Adipocyte (in vitro differentiated cells): ENCODE data around the gene PPP2R1A.
A peak's percentile ranks its signal among the peaks of the same experiment; 100 is the strongest.

Source experiments
- DNase-seq: peaks from one replicate; pipeline ENCODE4 v3.0.0-alpha.2; 2015; ENCODE audit warnings: low read depth
- H3K27me3 ChIP-seq: replicated peaks from 2 replicates; pipeline ENCODE4 v1.7.0; 2013; ENCODE audit warnings: mild to moderate bottlenecking, low read length, moderate library complexity; ENCODE audit not compliant: control insufficient read depth, insufficient read depth
- H3K36me3 ChIP-seq: 2 replicates; pipeline ENCODE4 v1.7.0; 2013; ENCODE audit warnings: low read length, mild to moderate bottlenecking, moderate library complexity; ENCODE audit not compliant: control insufficient read depth, insufficient read depth, severe bottlenecking
- H3K4me1 ChIP-seq: 2 replicates; pipeline ENCODE4 v1.7.0; 2013; ENCODE audit warnings: mild to moderate bottlenecking, low read length, moderate library complexity; ENCODE audit not compliant: control insufficient read depth, insufficient read depth
- H3K4me3 ChIP-seq: 2 replicates; pipeline ENCODE4 v1.7.0; 2013; ENCODE audit warnings: mild to moderate bottlenecking, low read length, moderate library complexity
- H3K9ac ChIP-seq: 2 replicates; pipeline ENCODE4 v1.7.0; 2013; ENCODE audit warnings: mild to moderate bottlenecking, low read length, moderate library complexity
- H3K9me3 ChIP-seq: 2 replicates; pipeline ENCODE4 v1.7.0; 2013; ENCODE audit warnings: mild to moderate bottlenecking, low read length, moderate library complexity; ENCODE audit not compliant: control insufficient read depth

Gene PPP2R1A

DNA sequence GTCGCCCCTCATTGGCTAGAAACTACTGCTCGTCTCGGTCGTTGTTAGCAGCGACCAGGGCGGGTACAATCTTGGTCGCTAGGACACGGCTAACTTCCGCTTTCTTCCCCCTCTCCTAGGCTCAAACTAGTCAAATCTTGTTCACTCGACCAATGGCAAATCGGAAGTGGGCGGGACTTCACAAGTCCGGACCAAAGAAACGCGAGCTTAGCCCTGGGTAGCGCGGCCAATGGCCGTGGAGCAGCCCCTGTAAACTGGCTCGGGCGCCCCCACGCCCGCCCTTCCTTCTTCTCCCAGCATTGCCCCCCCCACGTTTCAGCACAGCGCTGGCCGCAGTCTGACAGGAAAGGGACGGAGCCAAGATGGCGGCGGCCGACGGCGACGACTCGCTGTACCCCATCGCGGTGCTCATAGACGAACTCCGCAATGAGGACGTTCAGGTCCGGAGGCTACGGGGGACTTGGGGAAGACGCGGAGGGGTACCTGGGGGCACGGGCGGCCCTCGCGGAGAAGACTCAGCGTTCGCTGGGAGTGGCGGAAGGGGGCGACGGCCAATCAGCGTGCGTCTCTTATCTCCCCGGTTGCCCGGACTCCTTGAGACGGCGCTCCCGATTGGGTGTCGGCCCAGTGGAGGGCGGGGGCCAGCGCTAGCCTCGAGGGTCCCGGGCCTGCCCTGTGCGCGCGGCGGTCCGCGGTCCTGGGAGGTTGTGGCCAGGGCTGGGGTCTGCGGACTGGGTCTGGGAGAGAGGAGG is at the start of gene PPP2R1A:
Gene PPP2R1A (plus strand): TSS at position 318 of the 752 bp plus-strand sequence. CDS start 45 bp downstream, at position 363.
- Histone ChIP-seq H3K9me3 (no peaks in the 10 kb centered on the region), H3K4me3 (peak within 1 kb of the TSS; percentile 96), H3K27me3 (no peaks in the 10 kb centered on the region), H3K9ac (peak within 1 kb of the TSS; percentile 98), H3K36me3 (peaks cover 8% of the 10 kb centered on the region), H3K4me1 (peaks cover 30% of the 10 kb centered on the region)
- DNase-seq = peak; percentile 100

DNA sequence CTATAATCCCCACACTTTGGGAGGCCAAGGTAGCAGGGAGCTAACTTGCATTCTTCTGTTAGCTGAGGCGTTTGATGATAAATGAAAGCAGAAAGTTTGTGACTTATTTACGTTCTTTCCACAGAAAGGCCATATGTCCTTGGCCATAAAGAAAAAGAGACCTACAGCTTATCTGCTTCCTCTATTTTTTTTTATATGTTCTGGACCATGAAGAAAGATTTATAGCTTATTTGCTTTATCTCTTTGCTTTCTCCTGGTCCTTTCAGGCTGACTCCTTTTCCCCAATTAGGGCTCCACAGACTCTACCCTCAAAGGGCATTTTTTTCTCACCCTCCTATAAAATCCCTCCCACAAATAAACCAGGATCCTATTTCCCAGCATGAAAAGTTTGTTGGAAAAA is 48.6 kb upstream of the PPP2R1A start:
- Histone ChIP-seq H3K9me3 (peaks cover 7% of the 10 kb centered on the region), H3K4me1 (peaks cover 5% of the 10 kb centered on the region), H3K9ac (no peak overlapping the region), H3K4me3 (no peak overlapping the region), H3K27me3 (no peaks in the 10 kb centered on the region), H3K36me3 (no peaks in the 10 kb centered on the region)
- no peak for DNase-seq

DNA sequence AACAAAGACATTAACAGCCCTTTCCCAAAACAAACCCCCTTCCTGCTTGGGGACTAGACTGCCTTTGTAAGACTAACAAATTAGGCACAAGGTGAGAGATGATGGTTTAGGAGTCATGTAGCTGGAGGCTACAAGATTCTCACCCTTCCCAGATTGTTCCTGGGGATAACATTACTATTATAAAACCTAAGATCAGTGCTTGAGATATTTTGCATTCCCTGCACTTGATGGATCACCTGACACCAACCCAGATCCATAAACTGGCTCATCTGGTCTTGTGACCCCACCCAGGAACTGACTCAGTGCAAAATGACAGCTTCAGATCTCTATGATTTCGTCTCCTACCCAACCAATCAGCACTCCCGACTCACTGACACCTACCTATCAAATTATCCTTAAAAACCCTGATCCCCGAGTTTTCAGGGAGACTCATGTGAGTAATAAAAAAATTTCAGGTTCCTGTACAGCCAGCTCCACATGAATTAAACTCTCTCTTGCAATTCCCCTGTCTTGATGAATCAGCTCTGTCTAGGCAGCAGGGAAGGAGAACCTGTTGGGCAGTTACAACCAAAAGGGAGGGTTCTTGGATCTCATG is 47.8 kb upstream of the PPP2R1A start:
- no peak overlapping the region for H3K4me3 ChIP-seq
- H3K27me3 ChIP-seq = no peaks in the 10 kb centered on the region
- no peak overlapping the region for H3K9ac ChIP-seq
- no peak for DNase-seq
- peaks cover 5% of the 10 kb centered on the region for H3K4me1 ChIP-seq
- no peaks in the 10 kb centered on the region for H3K36me3 ChIP-seq
- peaks cover 15% of the 10 kb centered on the region for H3K9me3 ChIP-seq

DNA sequence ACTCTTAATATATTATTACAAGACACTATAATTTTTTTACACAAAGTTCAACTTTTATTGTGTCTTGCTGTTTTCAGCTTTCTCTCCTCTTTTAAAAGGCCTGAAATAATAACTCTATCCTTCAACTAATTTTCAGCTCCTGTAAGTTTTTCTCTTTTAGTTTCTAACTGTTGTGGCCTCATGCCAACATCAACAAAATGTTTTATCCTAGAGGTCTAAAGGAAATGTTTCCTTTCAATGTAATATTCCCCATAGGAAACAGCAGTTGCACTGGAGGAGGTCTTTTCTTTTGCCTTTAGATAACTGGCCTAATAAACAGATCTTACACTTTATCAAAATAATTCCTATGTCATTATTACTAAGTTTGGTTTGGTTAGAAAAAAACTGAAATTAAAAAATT is 41.6 kb upstream of the PPP2R1A start:
- Histone ChIP-seq H3K4me1 (no peaks in the 10 kb centered on the region), H3K36me3 (peaks cover 3% of the 10 kb centered on the region), H3K27me3 (no peaks in the 10 kb centered on the region), H3K9me3 (peaks cover 70% of the 10 kb centered on the region), H3K4me3 (no peak overlapping the region), H3K9ac (no peak overlapping the region)
- DNase-seq = no peak

DNA sequence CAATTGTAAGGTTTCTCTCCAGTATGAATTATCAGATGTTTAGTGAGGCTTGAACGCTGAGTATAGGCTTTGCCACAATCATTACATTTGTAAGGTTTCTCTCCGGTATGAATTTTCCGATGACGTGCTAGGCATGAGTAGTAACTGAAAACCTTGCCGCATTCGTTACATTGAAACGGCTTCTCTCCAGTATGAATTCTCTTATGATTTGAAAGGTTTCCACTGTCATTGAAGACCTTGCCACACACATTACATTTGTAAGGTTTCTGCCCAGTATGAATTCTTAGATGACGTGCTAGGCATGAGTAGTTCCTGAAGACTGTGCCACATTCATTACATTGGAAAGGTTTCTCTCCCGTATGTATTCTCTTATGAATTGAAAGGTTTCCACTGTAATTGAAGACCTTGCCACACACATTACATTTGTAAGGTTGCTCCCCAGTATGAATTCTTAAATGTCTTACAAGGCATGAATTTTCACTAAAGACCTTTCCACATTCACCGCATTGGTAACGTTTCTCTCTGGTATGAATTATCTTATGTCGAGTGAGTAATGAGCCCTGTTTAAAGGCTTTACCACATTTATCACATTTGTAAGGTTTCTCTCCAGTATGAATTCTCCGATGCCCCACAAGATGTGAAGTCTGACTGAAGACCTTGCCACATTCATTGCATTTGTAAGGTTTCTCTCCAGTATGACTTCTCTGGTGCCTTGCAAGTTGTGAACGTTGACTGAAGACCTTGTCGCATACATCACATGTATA is 34.1 kb upstream of the PPP2R1A start:
- Histone ChIP-seq H3K4me3 (peak overlapping the region; percentile 68), H3K9ac (no peak overlapping the region), H3K36me3 (peaks cover 68% of the 10 kb centered on the region), H3K27me3 (no peaks in the 10 kb centered on the region), H3K9me3 (peaks cover 99% of the 10 kb centered on the region), H3K4me1 (no peaks in the 10 kb centered on the region)
- DNase-seq = no peak

DNA sequence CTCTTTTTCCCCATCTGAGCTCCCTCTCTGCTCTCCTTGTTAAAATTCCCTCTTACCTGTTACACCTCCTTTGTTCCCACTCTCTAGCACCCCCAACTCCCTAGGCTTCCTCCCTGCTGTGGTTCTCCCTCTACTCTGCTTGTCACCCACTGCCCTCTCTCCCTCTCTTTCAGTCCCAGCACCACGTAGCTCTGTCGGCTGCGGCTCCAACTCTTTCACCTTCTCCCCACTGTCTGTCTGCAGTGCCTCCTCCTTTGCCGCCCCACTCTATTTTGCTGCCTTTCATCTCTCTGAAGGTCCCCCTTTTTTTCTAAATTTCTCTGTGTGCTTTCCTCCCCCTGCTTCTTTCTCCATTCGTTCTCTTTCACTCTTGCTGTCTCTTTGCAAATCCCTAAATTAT is 19.5 kb upstream of the PPP2R1A start:
- H3K36me3 ChIP-seq = peaks cover 16% of the 10 kb centered on the region
- H3K4me3 ChIP-seq = peak overlapping the region; percentile 100
- H3K9me3 ChIP-seq = no peaks in the 10 kb centered on the region
- peak; percentile 33 for DNase-seq
- H3K9ac ChIP-seq = peak overlapping the region; percentile 98
- H3K4me1 ChIP-seq = peaks cover 6% of the 10 kb centered on the region
- no peaks in the 10 kb centered on the region for H3K27me3 ChIP-seq

DNA sequence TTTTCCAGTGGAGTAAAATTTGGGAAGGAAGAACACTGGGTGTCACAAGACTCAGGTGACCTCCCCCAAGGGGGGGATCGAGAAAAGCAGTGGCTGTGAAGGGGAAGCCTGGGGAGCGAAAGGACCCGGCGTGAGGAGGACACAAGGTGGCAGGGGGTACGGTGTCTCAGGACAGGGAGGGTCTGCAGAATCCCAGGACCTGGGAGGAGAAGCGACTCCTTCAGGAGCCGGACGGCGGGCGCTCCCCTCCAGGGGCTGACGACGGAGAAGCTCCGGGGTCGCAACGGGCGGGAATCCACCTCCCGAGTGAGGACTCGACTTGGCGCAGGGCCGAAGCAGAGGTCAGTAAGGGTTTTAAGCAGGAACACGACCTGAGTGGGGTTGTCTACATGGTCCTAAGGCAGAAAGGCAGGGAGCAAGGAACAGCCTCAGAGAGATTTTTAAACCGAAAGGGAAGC is 19.0 kb upstream of the PPP2R1A start:
- peak overlapping the region; percentile 100 for H3K4me3 ChIP-seq
- peaks cover 12% of the 10 kb centered on the region for H3K36me3 ChIP-seq
- H3K9me3 ChIP-seq = no peaks in the 10 kb centered on the region
- DNase-seq = peak; percentile 53
- H3K9ac ChIP-seq = peak overlapping the region; percentile 98
- H3K4me1 ChIP-seq = peaks cover 6% of the 10 kb centered on the region
- no peaks in the 10 kb centered on the region for H3K27me3 ChIP-seq

DNA sequence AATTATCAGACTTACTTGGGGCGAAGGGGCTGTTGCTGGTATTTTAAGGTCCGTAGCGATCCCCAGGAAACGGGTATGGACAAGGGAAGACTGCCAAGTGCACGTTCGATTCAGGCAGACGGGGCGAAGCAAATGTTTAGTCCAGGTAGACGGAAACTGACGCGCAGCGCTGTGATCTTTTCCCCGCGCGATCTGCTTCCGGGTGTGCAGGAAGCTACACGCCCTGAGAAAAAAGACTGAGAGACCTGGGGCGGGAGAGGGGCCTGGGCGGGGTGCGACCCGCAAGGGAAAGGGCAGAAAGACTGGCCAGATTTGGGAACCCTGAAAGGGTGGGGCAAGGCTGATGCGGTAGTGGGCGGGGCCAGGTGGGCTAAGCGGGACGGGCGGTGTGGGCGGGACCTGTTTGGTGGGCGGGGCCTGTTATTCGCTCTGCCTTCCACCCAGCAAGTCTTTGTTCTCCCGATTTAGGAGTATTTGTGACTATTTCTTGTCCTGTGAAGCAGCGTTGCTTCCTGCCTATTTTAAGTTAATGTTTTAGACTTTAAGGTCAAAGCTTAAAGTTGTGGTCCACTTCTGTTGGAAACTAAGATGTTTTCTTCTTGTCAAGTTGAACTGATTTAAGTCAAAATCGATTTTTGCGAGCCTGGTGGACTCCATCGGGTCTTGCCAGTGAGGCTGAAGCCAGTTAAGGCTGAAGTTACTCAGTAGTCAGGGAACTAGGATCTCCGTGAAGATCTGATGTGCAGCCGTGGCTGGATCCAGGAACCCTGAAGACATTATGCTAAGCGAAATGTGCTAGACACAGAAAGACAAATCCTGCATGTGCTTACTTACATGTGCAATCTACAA is 18.3 kb upstream of the PPP2R1A start, which contains the start of gene ZNF836:
Gene ZNF836 (minus strand): TSS at position 301 of the 849 bp plus-strand sequence. CDS start 3,549 bp downstream, outside the sequence.
- DNase-seq = peak; percentile 92
- H3K36me3 ChIP-seq = peaks cover 12% of the 10 kb centered on the region
- H3K27me3 ChIP-seq = no peaks in the 10 kb centered on the region
- peaks cover 6% of the 10 kb centered on the region for H3K4me1 ChIP-seq
- no peaks in the 10 kb centered on the region for H3K9me3 ChIP-seq
- peak within 1 kb of the TSS; percentile 100 for H3K4me3 ChIP-seq
- H3K9ac ChIP-seq = peak within 1 kb of the TSS; percentile 98

DNA sequence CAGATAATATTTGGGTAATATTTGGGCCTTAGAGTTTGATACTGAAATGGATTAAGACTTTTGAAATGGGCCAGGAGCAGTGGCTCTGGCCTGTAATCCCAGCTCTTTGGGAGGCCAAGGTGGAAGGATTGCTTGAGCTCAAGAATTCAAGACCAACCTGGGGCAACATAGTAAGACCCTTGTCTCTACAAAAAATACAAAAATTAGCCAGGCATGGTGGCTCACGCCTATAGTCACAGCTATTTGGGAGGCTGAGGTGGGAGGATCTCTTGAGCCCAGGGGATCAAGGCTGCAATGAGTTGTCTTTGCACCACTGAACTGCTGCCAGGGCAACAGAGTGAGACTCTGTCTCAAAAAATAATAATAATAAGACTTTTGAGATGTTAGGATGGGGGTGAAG is 17.5 kb upstream of the PPP2R1A start:
- H3K4me3 ChIP-seq = no peak overlapping the region
- peaks cover 8% of the 10 kb centered on the region for H3K36me3 ChIP-seq
- H3K9me3 ChIP-seq = no peaks in the 10 kb centered on the region
- no peaks in the 10 kb centered on the region for H3K27me3 ChIP-seq
- no peak overlapping the region for H3K9ac ChIP-seq
- no peak for DNase-seq
- peaks cover 6% of the 10 kb centered on the region for H3K4me1 ChIP-seq

DNA sequence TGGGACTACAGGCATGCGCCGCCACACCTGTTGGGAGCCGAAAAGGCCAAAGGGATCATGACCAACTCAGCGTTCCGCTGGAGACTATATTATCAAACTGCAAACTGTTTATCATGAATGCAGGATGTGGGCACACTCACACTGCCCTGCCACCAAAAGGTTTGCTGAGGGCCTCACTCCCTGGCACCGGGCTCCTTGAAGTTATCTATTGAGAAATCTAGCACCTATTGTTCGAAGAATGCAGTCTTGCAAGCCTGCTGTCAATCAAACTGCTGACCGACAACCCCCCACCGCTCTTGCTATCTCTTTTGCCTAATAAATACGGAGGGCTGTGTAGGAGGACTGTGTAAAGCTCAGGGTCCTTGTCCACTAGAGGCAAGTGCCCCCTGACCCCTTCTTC is 13.3 kb upstream of the PPP2R1A start:
- no peaks in the 10 kb centered on the region for H3K9me3 ChIP-seq
- no peak overlapping the region for H3K9ac ChIP-seq
- H3K27me3 ChIP-seq = no peaks in the 10 kb centered on the region
- no peak for DNase-seq
- no peak overlapping the region for H3K4me3 ChIP-seq
- no peaks in the 10 kb centered on the region for H3K4me1 ChIP-seq
- no peaks in the 10 kb centered on the region for H3K36me3 ChIP-seq
